ENCODE results near the gene PRXL2A.
"Not testable (repeated sequence)": the region's sequence is repeated elsewhere in the genome, so short reads cannot be mapped to it uniquely, and the experiment has no call there.

The PRXL2A gene

DNA sequence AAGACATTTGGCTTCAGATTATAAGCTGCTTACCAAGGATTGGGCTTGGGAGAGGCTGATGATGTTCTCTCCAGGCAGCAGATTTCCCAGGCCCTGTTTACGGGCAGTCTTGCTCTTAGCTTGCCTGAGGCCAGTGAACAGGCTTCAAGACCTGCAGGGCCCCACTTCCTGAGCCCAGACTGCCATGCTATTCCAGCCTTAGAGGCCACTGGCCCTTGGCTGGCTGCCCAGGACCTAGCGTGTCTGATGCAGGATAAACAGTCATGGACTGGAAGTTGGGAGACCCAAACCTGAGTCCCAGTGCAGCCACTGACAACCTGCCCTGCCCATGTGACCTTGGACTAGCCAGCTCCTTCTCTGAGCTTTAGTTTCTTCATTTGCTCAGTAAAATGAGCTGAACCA lies 2.9 kb downstream of the PRXL2A start:
- peak in 11 of 51 donors; percentile 12 to 40 (median 20) for DNase-seq

- no peak for DNase-seq
Observed at GRCh38 chr10:80411681-80412220, 3.4 kb downstream of the PRXL2A start.

DNA sequence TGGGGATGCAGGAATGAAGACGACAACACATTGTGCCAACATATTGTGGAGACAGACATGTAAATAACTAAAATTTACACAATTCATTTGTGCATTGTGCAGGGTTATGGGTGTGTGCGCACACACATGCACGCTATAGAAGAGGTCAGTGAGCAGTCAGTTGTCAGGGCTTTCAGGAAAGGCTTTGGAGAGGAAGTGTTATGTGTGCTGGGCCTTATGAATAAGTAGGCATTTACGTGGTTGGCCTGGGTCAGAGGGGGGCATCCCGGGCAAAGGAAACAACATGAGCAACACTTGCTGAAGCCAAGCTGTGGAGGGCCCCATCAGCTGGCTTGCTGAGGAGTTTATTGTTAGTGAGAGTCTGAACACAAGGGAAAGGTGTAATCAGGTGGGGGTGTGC lies 4.1 kb downstream of the PRXL2A start:
- DNase-seq = no peak

- peak in 8 of 51 donors; percentile 19 to 49 (median 36) for DNase-seq
Observed at GRCh38 chr10:80413271-80413996, 5.1 kb downstream of the PRXL2A start.

DNA sequence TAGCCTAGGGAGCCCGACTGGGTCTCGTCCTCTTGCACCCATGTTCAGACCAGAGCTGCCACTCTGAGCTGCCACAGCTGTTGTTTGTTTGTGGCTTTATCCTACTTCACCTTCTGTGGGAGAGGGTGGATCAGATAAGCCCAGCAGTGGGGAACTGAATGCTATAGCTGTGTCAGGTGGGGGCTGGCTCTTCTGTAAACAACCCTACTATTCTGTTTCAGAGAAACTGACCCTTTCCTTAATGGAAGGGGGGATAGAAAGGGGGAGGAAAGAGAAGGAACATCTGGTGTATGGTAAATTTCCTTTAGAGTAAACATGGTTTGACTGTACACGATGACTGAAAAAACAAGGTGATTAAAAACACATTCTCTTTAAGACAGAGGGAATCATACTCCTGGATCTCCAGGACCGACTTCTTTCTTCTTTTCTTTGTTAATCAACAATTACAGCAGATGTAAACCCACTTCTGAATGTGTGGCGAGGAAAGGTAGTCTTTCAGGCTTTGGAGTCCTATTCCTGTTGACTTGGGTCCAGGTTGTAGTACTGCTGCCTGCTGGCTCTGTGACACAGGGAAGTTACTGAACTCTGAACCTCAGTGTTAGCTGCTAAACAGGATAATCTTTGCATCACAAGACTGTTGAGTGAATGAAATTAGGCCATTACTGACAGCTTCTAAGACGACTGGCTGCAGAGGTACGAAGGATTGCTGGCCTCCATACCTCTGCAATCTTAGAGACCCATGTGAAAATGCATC lies 6.0 kb downstream of the PRXL2A start:
- no peak for DNase-seq

GRCh38 chr10:80415734-80416478 lies 7.6 kb downstream of the PRXL2A start:
- DNase-seq = peak in 1 of 51 donors; percentile 48

GRCh38 chr10:80416479-80417098 lies 8.2 kb downstream of the PRXL2A start:
- DNase-seq = peak in 22 of 51 donors; percentile 16 to 68 (median 44)

DNA sequence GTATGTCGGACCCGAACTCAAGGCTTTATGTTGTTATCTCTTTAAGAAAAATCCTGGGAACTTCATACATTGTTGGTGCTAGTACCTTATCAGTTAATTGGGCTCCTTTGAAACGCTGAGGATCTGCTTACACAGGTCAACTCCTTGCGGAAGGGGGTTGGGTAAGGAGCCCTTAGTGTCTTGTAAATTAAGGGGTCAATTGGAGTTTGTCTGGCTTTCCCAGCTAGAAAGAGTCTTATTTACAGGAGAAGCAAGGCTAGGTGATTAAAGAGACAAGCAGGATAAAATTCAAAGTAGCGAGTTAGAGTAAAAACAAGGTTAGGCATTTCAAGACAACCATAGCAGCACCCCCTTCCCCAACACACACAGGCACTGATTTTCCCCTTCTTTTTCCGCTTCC lies 8.9 kb downstream of the PRXL2A start:
- DNase-seq = not testable (repeated sequence)

GRCh38 chr10:80421050-80421706 lies 12.8 kb downstream of the PRXL2A start:
- DNase-seq = no peak

DNA sequence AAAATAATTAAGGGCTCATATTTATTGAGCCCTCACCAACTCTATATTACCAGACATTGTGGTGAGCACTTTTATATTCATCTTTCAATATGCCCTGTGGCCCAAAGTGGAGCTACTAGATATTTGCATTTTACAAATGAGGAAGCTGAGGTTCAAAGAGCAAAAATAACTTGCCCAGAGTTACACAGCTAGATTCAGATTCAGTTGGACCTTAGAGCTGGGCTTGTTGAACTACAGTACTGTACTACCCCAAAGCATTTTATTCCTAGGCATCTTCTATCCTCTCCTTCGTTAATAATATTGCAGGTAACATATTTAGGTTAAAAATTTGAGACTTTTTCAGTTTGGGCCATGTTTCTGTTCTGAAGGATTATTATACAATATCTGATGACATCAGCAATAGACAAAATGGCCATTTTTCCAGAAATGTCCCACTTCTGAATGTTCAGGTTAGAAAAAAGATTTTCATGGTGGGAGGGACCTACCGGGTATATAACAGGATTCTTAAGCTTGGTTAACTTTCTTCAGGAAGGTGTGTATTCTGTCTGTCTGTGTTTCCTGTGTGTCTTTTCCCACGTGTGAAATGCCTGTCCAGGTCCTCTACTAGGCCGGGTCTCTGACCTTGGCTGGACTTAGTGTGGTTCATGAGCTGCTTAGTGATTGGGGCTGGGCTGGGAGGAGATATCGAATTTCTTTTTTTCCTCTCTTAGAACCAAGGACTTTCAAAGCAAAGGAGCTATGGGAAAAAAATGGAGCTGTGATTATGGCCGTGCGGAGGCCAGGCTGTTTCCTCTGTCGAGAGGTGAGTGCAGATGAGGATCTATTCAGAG lies 13.6 kb downstream of the PRXL2A start:
- DNase-seq = no peak

GRCh38 chr10:80425901-80426300 lies 17.6 kb downstream of the PRXL2A start:
- no peak for DNase-seq

GRCh38 chr10:80427541-80427940 lies 19.2 kb downstream of the PRXL2A start:
- no peak for DNase-seq

DNA sequence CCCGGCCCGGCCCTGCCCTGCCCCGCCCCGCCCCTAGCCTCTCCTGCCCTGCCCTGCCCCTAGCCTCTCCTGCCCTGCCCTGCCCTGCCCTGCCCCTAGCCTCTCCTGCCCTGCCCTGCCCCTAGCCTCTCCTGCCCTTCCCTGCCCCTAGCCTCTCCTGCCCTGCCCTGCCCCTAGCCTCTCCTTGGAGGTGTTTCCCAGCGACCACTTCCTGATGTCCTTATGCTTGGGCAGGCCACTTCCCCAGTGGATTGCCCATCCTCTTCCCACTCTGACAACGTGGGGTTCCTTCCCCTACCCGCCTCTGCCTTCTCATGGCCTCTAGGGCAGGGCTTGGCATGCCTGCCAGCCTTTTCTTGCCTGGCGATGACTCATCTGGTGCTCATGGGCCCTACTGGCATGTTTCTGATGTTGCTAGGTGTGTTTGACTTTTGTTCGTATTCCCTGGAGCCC lies 21.2 kb downstream of the PRXL2A start:
- peak in 1 of 51 donors; percentile 22 for DNase-seq

- DNase-seq = no peak
Observed at GRCh38 chr10:80433134-80433533, 24.8 kb downstream of the PRXL2A start.

DNA sequence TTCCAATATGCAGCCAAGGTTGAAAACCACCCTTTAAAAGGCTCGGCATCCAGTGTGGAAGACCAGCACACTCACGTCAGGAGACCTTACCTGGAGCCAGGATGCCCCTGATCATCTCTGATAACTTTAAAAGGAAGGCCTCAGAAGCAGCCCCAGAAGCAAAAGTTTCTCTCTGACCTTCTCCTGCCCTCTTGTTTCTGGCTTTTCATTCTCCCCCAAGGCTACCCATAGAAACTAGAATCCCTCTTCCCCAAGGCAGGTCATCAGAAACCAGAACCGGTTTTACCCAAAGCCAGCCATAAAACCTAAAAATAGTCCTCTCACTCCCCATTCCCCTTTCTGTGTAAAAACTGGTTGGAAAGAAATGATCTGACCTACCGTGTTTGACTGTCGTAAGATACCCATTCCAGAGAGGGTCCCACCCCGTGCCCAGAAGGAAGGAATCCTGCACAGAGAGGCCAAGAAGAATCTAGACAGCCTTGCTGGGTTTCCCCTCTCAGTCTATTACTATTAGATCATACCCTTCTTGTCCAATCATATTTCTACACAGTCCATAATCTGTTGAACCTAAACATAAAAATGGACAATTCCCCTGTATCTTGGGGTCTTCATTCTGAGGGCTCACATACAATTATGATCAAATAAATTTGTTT lies 28.2 kb downstream of the PRXL2A start:
- no peak for DNase-seq

DNA sequence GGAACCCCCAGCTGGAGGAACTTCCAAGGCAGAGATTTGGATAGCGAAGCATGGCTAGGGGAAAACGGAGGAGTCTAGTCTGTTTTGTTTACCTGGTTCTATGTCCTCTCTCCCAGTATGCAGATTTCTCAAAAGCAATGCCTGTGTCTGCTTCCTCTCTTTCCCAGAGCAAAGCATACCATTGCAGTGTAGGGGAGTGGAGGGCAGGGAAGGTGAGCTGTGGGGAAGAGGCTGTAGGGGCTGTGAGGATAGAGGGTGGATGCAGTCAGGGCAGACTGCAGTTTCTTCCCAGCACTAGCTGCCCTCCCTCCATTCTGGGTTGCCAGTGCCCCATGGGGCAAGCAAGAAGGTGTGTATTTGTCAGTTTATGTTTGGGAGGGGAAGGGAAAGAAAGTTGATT lies 28.9 kb downstream of the PRXL2A start:
- DNase-seq = no peak

DNA sequence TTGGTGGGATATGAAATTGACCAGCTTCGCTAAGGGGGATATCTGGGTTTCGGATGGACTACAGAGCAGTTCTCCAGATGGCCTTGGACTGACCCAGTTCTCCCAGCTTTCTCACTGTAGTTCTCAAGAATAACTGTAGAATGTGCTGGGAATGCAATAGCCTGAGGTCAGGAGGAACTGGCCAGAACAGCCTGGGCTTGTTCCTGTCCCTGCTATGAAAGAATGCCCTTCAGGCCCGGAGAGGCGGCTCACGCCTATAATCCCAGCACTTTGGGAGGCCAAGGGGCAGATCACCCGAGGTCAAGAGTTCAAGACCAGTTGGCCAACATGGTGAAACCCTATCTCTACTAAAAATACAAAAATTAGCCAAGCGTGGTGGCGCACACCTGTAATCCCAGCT lies 33.5 kb downstream of the PRXL2A start:
- no peak for DNase-seq

DNA sequence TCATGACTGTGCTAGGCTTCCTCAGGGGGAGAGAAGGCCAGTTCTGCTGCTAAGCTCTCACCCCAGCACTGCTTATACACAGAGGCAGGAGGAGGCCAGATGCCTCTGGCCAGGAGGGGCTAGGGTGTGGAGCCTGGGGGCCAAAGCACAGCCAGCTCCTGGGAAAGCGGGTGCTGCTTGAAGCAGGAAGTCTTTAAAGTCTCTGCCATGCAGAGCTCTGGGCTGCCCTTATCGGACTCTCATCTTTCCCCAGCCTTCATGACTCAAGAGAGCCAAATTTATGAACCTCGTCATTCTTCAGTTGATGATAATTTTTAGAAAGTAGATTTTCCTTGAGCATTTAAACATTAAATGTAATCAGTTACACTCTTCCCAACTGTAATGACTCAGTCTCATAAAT lies 34.5 kb downstream of the PRXL2A start:
- no peak for DNase-seq

DNA sequence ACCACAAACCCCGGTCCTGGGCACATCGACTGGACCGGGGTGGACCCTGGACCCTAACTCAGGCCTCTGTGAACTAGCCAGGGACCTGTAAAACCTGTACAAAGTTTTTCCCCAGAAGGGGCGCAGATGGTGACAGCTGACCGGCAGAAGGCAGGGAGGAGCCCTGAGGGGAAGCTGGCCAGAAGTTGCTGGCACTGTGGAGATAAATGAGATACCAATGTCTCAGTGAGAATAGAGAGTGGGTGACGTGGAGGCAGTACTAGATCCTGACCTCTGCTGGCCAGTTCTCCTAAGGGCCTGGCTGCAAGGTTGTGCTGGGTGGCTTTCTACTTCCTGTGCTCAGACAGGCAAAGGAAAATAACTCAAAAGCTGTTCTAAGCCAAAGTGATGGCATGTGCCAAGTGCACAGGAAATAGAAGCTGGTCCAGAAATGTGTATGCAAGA lies 35.2 kb downstream of the PRXL2A start:
- DNase-seq = peak in 2 of 51 donors; percentile 9 to 30

Measured in hypothalamus (tissue), 51 donors.